Kidney epithelial cell (primary cell): ENCODE results near the gene ANKRD30BL. TPM values are rescaled to one million over a fixed set of nuclear protein-coding genes. Genes with fewer than 3 reads are reported as not detected.
"Not testable (repeated sequence)": the region's sequence is repeated elsewhere in the genome, so short reads cannot be mapped to it uniquely, and the experiment has no call there.

Experiments used
- DNase-seq: peaks from one replicate; pipeline ENCODE4 v3.0.0-alpha.2; 2010; ENCODE audit warnings: low read depth
- H3K27me3 ChIP-seq: 2 replicates; pipeline ENCODE4 v1.6.0; 2011; ENCODE audit warnings: low read length; ENCODE audit not compliant: control insufficient read depth, insufficient read depth
- H3K36me3 ChIP-seq: 2 replicates; pipeline ENCODE4 v1.5.1; 2011; ENCODE audit warnings: low read length; ENCODE audit not compliant: control insufficient read depth, insufficient read depth
- H3K4me3 ChIP-seq: 2 replicates; pipeline ENCODE4 v1.5.1; 2011; ENCODE audit warnings: low read depth, mild to moderate bottlenecking, control low read depth, low read length
- total RNA-seq: library from RNA; depleted of rRNA; stranded (reverse); fragments of >200 nt; gene quantifications from 2 replicates; pipeline ENCODE4 v1.2.3, GENCODE V29; 2015
- TF ChIP-seq, protein P1 (sequence below): IDR thresholded peaks from 2 replicates; pipeline ENCODE4 v1.5.1; 2011; ENCODE audit warnings: mild to moderate bottlenecking, moderate library complexity, low read length, control low read depth, inconsistent platforms; ENCODE audit not compliant: insufficient read depth, poor library complexity, severe bottlenecking

ANKRD30BL gene, protein sequence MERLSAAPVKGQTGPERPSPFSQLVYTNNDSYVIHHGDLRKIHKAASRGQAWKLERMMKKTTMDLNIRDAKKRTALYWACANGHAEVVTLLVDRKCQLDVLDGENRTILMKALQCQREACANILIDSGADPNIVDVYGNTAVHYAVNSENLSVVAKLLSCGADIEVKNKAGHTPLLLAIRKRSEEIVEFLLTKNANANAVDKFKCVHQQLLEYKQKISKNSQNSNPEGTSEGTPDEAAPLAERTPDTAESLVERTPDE
- 0.14 TPM in 1 of 2 replicates, not detected in the other for total RNA-seq

DNA sequence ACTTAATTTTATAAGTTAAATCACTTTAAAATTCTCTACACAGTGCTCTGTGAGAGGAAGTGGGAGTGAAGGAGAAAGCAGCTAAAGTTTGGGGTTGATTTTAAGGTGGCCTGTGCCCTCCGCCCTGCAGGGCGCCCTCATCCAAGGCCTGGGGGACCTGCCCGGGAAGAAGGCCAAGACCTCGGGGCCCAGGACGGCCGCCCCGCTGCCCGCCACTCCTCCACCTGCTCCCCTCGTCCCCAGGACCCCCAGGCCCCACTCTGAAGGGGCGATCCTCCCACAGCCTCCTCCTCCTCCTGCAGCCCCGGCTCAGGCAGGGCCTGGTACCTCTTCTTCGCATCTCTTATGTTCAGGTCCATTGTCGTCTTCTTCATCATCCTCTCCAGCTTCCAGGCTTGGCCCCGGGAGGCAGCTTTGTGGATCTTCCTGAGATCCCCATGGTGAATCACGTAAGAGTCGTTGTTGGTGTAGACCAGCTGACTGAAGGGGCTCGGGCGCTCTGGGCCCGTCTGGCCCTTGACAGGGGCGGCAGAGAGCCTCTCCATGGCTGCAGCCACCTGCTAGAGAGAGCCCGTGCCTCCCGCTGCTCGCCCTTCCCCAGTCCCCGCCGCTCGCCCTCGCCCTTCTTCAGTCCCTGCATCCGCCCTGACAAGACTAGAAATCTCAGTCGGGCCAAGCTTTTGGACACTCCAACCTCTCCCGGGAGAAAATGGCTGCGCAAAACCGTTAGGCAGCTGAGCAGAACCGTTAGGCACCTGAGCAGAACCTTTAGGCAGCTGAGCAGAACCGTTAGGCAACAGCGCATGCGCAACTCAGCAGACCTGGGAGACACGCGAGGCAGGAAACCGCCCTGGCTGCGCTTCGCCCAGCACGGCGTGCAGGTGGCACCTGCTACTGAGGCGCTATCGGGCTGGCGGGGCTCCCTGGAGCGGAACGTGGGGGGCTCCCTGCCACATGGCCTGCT is at the start of gene ANKRD30BL:
ANKRD30BL (minus strand) TSS at position 792 of the 964 bp plus-strand sequence; CDS start at position 545, 247 bp downstream.
- H3K4me3 ChIP-seq, DNase-seq, H3K36me3 ChIP-seq, H3K27me3 ChIP-seq: not testable (repeated sequence)

DNA sequence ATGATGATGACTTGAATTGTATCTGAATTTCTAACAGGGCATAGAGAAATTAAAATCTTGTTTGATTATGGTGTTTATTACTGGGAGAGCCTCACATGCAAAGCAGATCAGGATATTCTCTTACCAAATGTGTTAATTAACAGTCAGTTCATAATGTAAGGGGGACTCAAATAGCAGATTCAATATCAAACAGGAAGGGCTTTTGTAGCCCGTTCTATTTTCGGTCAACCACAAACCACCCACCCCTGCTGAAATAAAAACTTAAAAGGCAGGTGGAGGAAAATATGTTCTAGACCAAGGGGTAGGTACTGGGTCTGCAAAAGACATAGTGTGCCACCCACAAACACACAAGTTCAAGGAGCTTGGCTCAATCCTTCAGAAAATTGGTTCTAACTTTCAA is 41.1 kb upstream of the ANKRD30BL start:
- not testable (repeated sequence) for H3K4me3 ChIP-seq, H3K36me3 ChIP-seq, H3K27me3 ChIP-seq

GRCh38 chr2:132192854-132193253 is 31.1 kb upstream of the ANKRD30BL start:
- not testable (repeated sequence) for H3K36me3 ChIP-seq, DNase-seq, H3K27me3 ChIP-seq, H3K4me3 ChIP-seq

More for the DNA sequence above, 41.1 kb upstream of the ANKRD30BL start:
- not testable (repeated sequence) for DNase-seq

DNA sequence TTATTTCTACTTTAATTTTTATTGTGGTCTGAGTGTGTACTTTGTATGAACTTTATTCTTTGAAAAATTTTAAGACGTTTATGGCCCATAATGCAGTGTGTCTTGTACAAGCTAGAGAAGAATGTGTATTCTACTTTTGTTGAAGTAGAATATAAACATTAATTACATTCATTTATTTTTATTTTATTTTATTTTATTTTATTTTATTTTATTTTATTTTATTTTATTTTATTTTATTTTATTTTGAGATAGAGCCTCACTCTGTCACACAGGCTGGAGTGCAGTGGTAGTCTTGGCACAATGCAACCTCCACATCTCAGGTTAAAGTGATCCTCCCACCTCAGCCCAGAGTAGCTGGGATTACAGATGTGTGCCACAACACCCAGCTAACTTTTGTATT is 5.3 kb upstream of the ANKRD30BL start:
- not testable (repeated sequence) for DNase-seq, H3K27me3 ChIP-seq, H3K4me3 ChIP-seq, H3K36me3 ChIP-seq

GRCh38 chr2:132162125-132162660 is 441 bp upstream of the ANKRD30BL start:
- not testable (repeated sequence) for H3K36me3 ChIP-seq, H3K4me3 ChIP-seq, H3K27me3 ChIP-seq, DNase-seq

DNA sequence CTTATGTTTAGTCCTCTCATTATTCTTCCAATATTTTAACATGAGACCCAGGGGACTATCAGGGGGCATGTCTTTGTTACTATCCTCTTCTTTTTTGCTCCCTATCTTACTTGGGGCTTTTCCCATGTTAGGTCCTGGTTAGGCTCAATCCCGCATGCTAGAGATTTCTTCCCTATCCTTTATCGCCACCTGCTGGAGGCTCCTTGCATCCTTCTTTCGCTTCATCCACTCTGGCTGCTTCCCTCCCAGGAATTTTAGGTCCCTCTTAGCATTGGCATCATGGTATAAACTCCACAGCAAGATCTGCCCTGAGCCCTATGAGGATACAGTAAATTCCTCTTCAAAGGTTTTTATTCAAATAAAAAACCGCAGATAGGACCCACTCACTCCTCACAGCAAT is 15.0 kb downstream of the ANKRD30BL start:
- TF ChIP-seq, protein P1, sequence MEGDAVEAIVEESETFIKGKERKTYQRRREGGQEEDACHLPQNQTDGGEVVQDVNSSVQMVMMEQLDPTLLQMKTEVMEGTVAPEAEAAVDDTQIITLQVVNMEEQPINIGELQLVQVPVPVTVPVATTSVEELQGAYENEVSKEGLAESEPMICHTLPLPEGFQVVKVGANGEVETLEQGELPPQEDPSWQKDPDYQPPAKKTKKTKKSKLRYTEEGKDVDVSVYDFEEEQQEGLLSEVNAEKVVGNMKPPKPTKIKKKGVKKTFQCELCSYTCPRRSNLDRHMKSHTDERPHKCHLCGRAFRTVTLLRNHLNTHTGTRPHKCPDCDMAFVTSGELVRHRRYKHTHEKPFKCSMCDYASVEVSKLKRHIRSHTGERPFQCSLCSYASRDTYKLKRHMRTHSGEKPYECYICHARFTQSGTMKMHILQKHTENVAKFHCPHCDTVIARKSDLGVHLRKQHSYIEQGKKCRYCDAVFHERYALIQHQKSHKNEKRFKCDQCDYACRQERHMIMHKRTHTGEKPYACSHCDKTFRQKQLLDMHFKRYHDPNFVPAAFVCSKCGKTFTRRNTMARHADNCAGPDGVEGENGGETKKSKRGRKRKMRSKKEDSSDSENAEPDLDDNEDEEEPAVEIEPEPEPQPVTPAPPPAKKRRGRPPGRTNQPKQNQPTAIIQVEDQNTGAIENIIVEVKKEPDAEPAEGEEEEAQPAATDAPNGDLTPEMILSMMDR: peak; percentile 54
- H3K36me3 ChIP-seq, H3K27me3 ChIP-seq, H3K4me3 ChIP-seq, DNase-seq: not testable (repeated sequence)
